NCI-H146 (cell line): ENCODE results near the gene HAPLN3.

Experiments used
- DNase-seq: peaks from one replicate; lab custom pipeline; 2025; lab: John Stamatoyannopoulos, UW

Gene HAPLN3

GRCh38 chr15:88894348-88894818, 961 bp downstream of the HAPLN3 start:
- peak; percentile 3 for DNase-seq

GRCh38 chr15:88891540-88892254, 3.6 kb downstream of the HAPLN3 start:
- DNase-seq = no peak

GRCh38 chr15:88890495-88890894, 4.8 kb downstream of the HAPLN3 start:
- DNase-seq = no peak

- no peak for DNase-seq
Measured at GRCh38 chr15:88888719-88889118, 6.6 kb downstream of the HAPLN3 start.

GRCh38 chr15:88887068-88887580, 8.2 kb downstream of the HAPLN3 start:
- DNase-seq = no peak

- DNase-seq = no peak
Measured at GRCh38 chr15:88882785-88883184, 12.6 kb downstream of the HAPLN3 start.

- DNase-seq = no peak
Measured at GRCh38 chr15:88881775-88882174, 13.6 kb downstream of the HAPLN3 start.

- DNase-seq = no peak
Measured at GRCh38 chr15:88880944-88881740, 14.2 kb downstream of the HAPLN3 start.

GRCh38 chr15:88878720-88879184, 16.6 kb downstream of the HAPLN3 start:
- peak; percentile 45 for DNase-seq

GRCh38 chr15:88877906-88878305, 17.4 kb downstream of the HAPLN3 start:
- no peak for DNase-seq

GRCh38 chr15:88877415-88877814, 17.9 kb downstream of the HAPLN3 start:
- DNase-seq = no peak

- DNase-seq = no peak
Measured at GRCh38 chr15:88876573-88876972, 18.8 kb downstream of the HAPLN3 start.

GRCh38 chr15:88874684-88875083, 20.7 kb downstream of the HAPLN3 start:
- no peak for DNase-seq

- no peak for DNase-seq
Measured at GRCh38 chr15:88874275-88874674, 21.1 kb downstream of the HAPLN3 start.

- no peak for DNase-seq
Measured at GRCh38 chr15:88873786-88874185, 21.6 kb downstream of the HAPLN3 start.

- DNase-seq = no peak
Measured at GRCh38 chr15:88872706-88873105, 22.6 kb downstream of the HAPLN3 start.

GRCh38 chr15:88872106-88872505, 23.2 kb downstream of the HAPLN3 start:
- DNase-seq = no peak

GRCh38 chr15:88871313-88871712, 24.0 kb downstream of the HAPLN3 start:
- DNase-seq = no peak

GRCh38 chr15:88866295-88866881, 29.0 kb downstream of the HAPLN3 start:
- DNase-seq = no peak

- no peak for DNase-seq
Measured at GRCh38 chr15:88865498-88866099, 29.7 kb downstream of the HAPLN3 start.

- no peak for DNase-seq
Measured at GRCh38 chr15:88864861-88865497, 30.4 kb downstream of the HAPLN3 start.

- DNase-seq = no peak
Measured at GRCh38 chr15:88863412-88863811, 31.9 kb downstream of the HAPLN3 start.
